ENCODE results near the gene NSMCE4A.

- no peak for TF ChIP-seq CTCF (IDR thresholded peaks at IDR 0.05; ENCODE audit: poor library complexity, severe bottlenecking)
- TF ChIP-seq EP300 (conservative IDR thresholded peaks at IDR 0.05; ENCODE audit: poor library complexity, severe bottlenecking), result no peak
- TF ChIP-seq, protein P1, sequence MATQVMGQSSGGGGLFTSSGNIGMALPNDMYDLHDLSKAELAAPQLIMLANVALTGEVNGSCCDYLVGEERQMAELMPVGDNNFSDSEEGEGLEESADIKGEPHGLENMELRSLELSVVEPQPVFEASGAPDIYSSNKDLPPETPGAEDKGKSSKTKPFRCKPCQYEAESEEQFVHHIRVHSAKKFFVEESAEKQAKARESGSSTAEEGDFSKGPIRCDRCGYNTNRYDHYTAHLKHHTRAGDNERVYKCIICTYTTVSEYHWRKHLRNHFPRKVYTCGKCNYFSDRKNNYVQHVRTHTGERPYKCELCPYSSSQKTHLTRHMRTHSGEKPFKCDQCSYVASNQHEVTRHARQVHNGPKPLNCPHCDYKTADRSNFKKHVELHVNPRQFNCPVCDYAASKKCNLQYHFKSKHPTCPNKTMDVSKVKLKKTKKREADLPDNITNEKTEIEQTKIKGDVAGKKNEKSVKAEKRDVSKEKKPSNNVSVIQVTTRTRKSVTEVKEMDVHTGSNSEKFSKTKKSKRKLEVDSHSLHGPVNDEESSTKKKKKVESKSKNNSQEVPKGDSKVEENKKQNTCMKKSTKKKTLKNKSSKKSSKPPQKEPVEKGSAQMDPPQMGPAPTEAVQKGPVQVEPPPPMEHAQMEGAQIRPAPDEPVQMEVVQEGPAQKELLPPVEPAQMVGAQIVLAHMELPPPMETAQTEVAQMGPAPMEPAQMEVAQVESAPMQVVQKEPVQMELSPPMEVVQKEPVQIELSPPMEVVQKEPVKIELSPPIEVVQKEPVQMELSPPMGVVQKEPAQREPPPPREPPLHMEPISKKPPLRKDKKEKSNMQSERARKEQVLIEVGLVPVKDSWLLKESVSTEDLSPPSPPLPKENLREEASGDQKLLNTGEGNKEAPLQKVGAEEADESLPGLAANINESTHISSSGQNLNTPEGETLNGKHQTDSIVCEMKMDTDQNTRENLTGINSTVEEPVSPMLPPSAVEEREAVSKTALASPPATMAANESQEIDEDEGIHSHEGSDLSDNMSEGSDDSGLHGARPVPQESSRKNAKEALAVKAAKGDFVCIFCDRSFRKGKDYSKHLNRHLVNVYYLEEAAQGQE (IDR thresholded peaks at IDR 0.05; ENCODE audit: borderline replicate concordance), result no peak
- no peak for TF ChIP-seq POLR2AphosphoS5 (IDR thresholded peaks at IDR 0.05)
- TF ChIP-seq RAD21 (conservative IDR thresholded peaks at IDR 0.05), result no peak
- TF ChIP-seq EZH2 (IDR thresholded peaks at IDR 0.05; ENCODE audit: borderline replicate concordance, insufficient read depth, low read length, poor library complexity, severe bottlenecking), result no peak
- TF ChIP-seq SMC3 (conservative IDR thresholded peaks at IDR 0.05; ENCODE audit: poor library complexity), result no peak
Observed at GRCh38 chr10:121961456-121961855, 13.6 kb downstream of the NSMCE4A start.
